Activated CD4-positive, alpha-beta T cell treated with anti-CD3 and anti-CD28 coated beads for 24 hours (primary cell): ENCODE measurements around the gene JAGN1.
"Not testable (repeated sequence)": the region's sequence is repeated elsewhere in the genome, so short reads cannot be mapped to it uniquely, and the experiment has no call there.

Experiments used
- DNase-seq, 2 donors: peaks; one replicate each; pipeline ENCODE4 v3.0.0-alpha.2; 2020; ENCODE audit warnings: low read depth in 2 of 2

The JAGN1 gene

DNA sequence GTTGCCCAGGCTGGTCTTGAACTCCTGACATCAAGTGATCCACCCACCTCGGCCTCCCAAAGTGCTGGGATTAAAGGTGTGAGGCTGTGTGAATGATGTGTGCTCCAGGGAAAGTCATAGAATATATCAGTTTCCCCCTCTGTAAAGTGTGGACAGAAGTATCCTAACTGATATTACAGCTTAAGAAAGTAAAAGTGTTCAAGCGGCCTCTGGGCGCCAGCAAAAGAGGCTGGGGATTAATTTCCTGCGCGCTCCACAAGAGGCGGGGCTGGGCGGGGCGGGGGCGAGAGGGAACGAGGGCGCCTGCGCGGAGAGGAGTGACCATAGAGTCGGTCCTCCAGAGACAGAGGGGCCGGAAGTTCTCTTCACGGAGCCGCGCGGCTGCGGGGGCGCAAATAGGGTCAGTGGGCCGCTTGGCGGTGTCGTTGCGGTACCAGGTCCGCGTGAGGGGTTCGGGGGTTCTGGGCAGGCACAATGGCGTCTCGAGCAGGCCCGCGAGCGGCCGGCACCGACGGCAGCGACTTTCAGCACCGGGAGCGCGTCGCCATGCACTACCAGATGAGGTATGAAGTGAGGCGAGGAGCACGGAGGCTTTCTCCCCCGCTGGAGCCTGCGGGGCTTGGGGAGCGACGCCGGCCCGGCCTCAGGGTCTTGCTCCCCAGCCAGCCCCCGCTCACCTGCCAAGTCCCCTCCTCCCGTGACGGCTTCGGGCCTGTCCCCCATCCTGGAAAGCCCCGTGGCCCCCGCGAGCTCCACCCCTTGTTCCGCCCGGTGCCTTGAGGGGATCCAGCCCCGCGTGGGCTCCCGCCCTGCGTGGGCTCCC lies at the start of gene JAGN1:
TSS of gene JAGN1 (plus strand) at position 362 of the 823 bp plus-strand sequence. CDS start at position 475, 113 bp downstream.
- peak; percentile 86 for DNase-seq

DNA sequence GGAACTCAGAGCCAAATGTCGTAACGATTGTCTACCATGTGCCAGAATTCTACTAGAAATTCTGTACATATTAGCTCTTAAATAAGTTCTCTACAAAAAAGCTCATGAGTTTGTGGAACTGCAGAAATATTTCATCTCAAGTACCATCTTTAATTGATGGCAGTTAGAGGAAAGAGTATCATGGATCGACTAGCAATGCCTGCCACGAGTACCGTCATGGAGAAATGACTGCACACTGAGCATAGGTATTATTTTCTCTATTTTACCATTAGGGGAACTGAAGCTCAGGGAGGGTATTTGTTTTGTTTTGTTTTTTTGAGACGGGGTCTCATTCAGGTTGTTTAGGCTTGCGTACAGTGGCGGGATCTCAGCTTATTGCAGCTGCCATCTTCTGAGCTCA lies 49.4 kb upstream of the JAGN1 start:
- no peak for DNase-seq

DNA sequence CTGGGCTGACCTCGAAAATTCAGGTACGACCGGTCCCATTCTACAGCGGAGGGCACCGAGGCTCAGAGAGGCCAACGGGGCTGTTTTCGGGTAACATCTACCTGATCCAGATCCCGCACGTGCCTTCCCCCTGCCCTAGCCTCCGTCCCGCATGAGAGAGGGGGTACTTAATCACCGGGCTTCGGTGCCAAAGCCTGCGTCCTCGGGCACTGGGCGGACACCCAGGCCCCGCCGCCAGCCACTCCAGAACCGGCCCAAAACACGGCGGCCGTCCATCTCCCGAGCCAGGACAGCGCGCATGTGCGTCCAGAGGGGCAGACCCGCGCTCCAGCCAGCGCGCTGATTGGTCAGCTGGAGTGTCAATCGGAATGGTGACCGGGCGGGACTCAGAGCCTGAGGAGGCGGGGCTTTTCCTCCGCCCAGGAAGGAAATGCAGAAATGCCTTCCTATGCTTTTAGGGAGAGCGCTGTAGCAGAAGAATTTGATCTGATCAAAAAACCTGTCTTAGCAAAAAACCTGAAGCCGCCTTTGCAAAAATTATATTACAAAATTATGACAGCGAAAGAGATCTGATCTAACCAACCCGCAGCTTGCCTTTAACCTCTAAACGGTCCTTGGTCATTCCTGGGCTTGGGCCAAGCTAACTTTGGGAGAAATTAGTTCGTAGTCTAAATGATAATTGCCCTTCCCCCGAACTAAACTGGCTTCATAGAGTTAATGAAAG lies 46.5 kb upstream of the JAGN1 start, which contains the start of gene RPUSD3:
TSS of gene RPUSD3 (minus strand) at position 294 of the 724 bp plus-strand sequence. CDS start at position 276, 18 bp downstream.
- DNase-seq: peak; percentile 96 to 97

DNA sequence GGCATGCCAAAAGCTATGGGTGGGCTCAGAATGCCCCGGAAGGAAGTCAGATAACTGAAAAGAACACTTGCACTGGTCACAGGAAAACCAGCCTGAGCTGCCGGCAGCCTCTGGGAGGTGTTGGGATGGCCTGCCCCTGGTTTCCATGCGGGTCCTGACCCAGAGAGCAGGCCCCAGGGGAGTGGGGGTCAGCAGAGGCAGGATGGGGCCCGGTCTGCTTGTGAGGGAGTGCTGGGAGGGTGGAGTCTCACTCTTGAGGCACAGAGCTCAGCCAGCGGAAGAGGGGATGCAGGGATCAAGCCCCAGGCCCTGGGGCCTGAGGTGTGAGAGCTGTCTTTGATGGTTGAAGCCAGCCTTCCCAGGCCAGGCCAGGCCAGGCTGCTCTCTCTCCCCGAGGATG lies 44.2 kb upstream of the JAGN1 start:
- no peak for DNase-seq

DNA sequence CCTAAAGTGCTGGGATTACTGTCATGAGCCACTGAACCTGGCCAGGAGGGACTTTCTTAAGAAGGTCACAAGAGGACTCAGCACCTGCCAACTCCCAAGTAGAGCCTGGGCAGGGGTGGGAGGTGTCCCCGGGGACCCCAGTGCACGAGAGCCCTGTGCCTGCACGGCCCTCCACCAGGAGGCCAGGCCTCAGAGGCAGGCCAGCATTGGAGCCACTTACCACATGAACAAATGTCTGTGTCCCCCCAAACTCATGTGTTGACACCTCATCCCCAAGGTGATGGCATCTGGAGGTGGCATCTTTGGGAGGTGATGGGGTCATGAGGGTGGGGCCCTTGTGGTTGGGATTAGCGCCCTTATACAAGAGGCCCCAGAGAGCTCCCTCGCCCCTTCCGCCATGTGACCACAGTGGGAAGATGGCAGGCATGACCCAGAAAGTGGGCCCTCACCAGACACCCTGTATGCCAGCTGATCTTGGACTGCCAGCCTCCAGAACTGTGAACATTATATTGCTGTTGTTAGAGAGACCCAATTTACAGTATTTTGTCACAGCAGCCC lies 43.4 kb upstream of the JAGN1 start:
- DNase-seq: no peak

DNA sequence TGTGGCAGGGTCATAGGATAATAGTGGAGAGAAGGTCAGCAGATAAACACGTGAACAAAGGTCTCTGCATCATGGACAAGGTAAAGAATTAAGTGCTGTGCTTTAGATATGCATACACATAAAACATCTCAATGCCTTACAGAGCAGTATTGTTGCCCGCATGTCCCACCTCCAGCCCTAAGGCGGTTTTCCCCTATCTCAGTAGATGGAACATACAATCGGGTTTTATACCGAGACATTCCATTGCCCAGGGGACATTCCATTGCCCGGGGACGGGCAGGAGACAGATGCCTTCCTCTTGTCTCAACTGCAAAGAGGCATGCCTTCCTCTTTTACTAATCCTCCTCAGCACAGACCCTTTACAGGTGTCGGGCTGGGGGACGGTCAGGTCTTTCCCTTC lies 42.5 kb upstream of the JAGN1 start:
- not testable (repeated sequence) for DNase-seq

DNA sequence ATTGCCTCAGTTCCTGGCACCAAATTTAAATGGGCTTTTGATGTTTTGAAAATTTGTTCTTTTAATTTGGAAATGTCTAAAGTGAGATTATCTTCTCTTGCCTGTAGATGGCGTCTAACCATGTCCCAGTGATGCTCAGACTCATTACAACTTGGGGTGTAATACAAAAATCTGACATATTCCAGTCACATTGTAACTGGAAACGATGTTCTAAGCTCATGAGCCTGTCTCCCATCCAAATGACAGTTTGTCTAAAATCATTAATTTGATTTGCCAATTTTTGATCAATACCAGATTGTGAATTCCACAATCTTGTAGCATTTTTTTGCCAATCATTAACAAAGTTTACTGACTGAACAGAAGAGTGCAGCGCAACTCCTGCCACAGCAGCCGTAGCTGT lies 41.5 kb upstream of the JAGN1 start:
- not testable (repeated sequence) for DNase-seq

DNA sequence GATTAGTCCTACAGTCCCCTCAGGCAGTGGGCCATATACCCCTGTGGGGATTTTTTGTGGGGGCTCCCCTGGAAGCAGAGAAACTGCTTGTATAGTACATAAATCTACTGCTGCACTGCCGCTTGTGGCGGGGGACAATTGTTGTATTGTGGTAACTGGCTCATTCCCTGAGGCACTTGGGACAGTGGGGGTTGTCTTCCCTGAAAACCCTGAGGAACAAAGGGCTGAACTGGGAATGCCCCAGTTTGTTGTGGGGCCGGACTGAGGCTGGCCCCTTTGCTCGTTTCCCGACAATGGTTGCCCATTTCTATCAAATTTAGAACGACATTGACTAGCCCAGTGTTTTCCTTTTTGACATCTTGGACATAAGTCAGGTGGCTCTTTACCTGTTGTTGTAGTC lies 39.0 kb upstream of the JAGN1 start:
- DNase-seq: not testable (repeated sequence)

DNA sequence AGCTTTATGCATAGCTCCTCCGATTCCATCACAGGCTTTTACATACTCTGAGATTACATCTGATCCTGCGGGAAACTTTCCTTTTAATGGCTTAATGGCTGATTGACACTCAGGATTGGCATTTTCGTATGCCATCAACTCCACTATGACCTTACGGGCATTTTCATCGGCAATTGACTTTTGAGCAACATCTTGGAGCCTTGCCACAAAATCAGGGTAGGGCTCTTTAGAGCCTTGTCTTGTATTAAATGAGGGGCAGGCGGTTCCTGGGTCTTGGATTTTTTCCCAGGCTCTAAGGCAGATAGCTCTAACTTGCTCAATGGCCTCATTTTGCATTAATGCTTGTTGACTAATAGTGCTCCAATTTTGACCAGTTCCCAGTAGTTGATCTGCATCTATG lies 38.5 kb upstream of the JAGN1 start:
- not testable (repeated sequence) for DNase-seq

DNA sequence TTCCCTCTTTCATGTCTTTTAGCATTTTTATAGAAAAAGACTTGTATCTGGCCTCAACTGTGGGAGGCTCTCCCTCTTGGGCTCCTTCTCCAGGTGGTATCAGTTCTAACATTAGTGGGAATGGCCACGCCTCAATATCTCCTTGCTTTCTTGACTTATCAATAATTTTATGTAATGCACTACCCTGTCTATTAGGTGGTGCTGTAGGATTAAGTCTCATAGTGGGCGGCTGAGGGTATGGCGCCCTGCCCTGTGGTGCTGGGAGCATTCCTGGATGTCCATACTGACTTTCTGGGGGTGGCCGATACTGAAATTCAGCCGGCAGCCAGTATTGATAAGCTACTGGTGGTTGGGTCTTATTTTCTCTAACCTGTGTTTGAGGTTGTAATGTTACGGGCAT lies 37.9 kb upstream of the JAGN1 start:
- DNase-seq: no peak

DNA sequence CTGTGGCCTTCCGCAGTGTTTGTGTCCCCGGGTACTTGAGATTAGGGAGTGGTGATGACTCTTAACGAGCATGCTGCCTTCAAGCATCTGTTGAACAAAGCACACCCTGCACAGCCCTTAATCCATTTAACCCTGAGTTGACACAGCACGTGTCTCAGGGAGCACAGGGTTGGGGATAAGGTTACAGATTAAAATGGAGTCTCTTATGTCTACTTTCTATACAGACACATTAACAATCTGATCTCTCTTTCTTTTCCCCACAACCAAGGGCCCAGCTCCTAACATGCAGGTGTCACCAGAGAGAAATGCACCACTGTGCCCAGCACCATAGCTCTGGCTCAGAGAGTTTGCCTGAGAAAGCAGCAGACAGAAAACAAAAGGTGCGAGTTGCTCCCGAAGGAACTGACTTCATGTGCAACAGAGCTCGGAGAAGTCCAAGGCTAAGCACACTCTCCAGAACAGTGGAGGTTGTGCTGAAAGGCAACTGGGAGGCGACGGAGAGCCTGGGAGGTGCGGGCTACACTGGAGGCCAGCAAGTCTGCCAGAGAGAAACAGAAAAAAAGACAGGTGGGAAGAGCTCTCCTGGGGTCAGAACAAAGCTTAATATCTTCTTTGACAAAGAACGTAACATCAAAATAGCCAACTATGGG lies 36.0 kb upstream of the JAGN1 start:
- not testable (repeated sequence) for DNase-seq

DNA sequence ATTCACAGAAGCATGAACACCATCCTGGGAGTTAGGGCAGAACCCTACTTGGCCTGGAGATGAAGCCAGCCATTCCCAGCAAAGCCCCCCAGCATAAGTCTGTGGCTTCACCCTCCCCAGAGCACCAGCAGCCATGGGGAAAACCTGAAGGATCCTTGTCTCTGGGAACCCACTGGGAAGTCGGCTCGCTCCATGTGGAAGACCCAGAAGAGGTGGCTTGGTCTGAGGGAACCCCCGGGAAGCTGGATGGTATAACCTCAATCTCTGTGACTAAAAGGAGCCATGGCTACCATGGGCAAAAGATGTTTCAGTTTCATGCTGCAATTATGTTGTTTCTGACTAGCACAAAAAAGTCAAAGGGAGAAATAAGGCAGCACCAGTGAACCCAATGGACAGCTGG lies 34.8 kb upstream of the JAGN1 start:
- DNase-seq: no peak

DNA sequence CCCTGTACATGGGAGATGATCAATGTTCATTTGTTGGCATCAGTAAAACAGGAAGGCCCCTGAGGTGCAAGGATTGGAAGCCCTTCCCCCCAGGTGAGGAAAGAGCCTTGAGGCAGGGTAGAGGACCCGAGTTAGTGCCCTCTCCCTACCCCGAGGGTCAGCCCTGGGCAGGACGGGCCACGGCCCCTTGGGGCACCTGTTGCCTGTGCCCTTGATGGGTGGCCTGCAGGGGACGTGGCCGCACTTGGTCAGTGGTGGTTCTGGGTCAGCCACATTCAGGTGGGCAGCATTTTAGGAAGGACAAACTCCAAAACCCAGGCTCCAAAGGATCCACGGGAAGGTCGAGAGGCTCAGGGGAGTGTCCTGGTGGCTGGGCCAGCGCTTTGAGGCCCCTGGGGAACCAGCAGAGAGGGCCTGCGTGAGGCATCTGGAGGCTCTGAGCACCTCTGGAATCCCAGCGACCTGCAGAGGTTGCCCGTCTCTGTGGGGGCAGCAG lies 30.8 kb upstream of the JAGN1 start:
- no peak for DNase-seq

DNA sequence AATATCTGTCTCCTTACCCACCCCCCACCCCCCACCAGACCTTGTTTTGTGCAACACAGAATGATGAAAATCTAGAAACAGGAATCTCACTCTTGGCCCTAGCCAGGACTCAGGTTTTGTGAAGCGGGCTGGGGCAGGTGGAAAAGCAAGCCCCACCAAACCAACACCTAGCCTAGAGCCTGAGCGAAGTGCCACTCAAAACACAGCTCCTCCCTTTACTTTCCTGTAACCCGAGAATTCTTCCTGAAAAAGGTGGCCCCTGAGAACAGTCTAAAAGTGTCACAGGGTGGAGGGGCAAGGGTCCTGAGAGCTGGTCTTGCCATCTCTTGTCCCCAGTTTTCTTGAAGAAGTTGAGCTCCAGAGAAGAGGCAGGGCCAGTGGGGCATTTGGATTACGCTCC lies 29.2 kb upstream of the JAGN1 start:
- no peak for DNase-seq

DNA sequence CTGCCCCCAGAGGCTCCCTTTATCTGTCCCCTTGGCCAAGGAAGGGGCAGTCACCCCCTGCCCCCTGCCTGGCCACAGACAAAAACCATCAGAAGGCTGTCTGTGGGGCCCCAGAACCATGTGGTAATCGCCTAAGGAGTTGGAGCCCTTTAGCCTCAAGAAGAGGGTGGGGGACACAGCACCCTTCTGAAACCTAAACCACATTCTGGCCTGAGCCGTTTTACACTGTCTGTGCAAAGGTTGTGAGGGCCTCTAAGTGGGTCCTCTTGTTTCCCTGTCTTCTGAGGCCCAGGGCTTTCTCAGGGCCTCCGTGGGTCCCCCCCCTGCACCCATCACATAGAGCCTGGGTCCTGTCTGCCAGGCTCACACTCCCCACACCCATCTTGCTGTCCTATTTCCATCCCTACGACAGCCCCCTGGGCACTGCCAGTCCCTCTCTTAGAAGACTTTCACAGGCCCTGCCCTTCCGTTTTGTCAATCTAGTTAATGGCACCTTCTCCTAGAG lies 28.7 kb upstream of the JAGN1 start:
- no peak for DNase-seq

DNA sequence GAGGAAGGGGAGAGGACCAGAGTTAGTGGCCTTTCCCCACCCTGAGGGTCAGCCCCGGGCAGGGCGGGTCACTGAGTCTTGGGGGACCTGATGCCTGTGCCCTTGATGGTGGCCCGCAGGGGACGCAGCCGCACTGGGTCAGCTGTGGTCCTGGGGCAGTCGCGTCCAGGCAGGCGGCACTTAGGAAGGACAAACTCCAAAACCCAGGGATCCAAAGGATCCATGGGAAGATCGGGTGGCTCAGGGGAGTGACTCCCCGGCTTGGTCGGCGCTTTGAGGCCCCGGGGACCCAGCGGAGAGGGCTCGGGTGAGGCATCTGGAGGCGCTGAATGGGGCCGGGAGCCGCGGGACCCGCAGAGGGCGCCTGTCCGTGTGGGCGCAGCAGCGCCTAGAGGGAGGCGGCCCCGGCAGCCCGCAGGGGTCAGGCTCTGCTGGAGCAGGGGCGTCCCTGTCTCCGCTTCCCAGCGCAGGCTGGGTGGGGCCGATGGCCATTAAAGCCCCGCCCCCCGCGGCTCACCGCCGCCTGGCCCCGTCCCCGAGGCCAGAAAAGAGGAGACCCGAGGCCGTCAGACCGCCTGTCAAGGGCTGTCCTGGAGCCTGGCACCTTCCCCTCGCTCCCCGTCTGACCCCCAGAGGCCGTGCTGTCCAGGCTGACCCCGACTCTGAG lies 27.9 kb upstream of the JAGN1 start:
- peak in 1 of 2 donors; percentile 5 for DNase-seq

DNA sequence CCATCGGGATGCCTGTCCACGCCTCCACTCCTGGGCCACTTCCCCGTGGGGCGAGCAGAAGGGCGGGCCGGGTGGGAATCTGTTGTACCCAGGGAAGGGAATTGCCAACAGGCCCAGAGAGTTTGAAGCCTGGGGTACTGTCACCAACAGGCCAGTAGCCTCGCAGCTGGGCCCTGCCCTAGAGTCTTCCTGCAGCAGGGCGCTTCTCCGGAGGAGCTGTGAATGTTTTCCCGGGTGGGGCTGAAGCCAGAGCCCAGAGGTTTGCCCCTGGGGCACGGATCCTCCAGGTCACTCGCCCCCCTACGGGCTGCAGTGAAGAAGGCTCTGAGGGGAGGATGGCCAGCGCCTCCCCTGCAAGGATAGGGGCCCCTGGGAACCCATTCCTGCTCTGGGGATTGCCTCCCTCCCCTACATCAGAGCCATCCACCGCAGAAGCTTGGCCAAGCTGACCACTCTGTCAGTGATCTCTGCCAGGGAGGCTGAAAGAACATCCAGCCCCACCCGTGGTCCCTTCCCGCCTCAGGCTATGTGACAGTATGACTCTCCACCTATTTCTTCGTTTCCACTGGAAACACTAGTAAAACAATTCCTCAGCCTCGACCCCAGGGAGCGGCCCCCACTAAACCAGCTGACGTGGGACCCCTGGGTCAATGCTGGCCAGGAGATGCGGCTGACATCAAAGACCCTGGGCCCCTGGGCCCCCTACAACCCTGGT lies 27.2 kb upstream of the JAGN1 start:
- DNase-seq: no peak

DNA sequence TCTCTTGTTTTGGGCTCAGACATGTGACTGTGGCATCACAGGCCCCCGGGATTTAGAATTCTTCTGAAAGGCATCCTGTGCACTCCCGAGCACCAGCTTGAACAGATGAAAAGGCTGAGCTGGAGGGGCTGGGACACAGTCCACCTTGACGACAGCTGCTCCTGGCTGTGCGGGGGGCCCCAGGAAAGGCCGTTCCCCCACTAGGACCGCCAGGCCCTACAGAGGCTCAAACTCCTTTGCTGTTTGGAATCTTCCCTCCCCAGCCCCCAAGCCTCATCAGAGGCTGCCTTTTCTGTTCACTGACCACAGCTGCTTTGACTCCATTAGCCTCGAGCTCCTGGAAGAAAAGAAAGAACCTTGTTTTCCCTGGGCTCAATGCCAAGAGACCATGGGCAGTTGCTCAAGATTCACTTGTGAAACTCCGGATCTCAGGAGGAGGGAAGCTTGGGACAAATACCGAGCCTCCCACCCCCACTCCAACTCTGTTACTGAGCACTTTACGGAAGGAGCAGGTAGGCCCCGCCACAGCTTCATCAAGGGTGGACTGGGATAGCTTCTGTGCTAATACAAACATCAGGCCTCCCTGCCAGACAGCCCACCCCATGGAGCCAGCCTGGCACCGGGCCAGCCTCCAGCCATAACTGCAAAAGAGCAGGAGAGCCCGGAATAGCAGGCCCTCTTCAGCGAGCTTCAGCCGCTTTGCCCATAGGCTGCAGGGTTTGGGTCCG lies 26.0 kb upstream of the JAGN1 start:
- DNase-seq: no peak

DNA sequence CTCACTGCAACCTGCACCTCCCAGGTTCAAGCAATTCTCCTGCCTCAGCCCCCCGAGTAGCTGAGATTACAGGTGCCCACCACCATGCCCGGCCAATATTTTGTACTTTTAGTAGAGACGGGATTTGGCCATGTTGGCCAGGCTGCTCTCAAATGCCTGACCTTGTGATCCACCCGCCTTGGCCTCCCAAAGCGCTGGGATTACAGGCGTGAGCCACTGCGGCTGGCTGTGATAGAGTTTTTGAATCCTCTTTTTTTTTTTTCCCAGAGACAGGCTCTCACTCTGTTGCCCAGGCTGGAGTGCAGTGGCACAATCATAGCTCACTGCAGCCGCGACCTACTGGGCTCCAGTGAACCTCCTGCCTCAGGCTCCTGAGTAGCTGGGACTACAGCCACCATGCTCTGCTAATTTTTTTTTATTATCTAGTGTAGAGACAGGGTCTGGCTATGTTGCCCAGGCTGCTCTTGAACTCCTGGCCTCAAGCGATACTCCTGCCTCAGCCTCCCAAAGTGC lies 25.2 kb upstream of the JAGN1 start:
- not testable (repeated sequence) for DNase-seq

DNA sequence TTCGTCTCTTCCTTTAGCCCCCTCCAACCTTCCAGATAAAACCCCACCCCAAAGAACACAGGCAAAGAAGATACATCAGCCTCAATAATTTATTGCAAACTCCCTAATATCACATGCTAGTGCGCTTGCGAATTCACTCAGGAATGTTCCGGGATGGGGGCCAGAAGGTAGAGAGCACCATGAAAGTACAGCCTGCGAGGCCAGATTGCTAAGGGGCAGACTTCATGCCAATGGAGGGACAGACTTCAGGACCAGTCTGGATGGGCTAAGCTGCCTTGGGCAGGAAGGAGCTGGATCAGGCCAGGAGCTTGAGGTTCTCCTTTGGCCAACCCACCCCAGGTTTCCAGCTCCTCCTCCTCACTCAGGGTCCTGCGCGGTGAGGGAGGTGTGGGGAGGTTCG lies 23.8 kb upstream of the JAGN1 start:
- no peak for DNase-seq
